ENCODE data around the gene MIDN. TPM values are rescaled to one million over a fixed set of nuclear protein-coding genes. Genes with fewer than 3 reads are reported as not detected.

MIDN gene
- total and polyA plus RNA-seq, 10 of the 15 experiments (the other 5 are each of a cell fraction or from before 2014, with no cell fraction given), result 0.38 to 51.5 (median 7.2) TPM

- TF ChIP-seq ZNF384 (IDR thresholded peaks at IDR 0.05; ENCODE audit: borderline replicate concordance, low read depth, low read length) (peak; percentile 51; the same call in 1 of the 2 replicates), ZBTB11 (CRISPR knock-in tag; IDR thresholded peaks at IDR 0.05) (no peak), CTCF (IDR thresholded peaks at IDR 0.05 in 2 of 3, conservative IDR thresholded peaks at IDR 0.05 in 1 of 3; ENCODE audit: control insufficient read depth in 2 of 3, extremely low read depth in 1 of 3, insufficient read depth in 1 of 3, low read depth in 3 of 3, low read length in 3 of 3) (0 out of 6 replicates have a peak, but pooled peaks of 1 of the 3 experiments have one; percentile 0)
- Histone ChIP-seq H3K36me3 (ENCODE audit: control insufficient read depth in 2 of 2, insufficient read depth in 2 of 2, low read length in 1 of 2) (peaks cover 14 to 27% of the 10 kb centered on the region in 2 experiments; a peak in 3 of 4 replicates), H2AFZ (ENCODE audit: control insufficient read depth, low read depth, low read length) (no peak overlapping the region), H3K4me2 (ENCODE audit: control insufficient read depth, insufficient read depth) (peak overlapping the region; percentile 98), H3K9ac (ENCODE audit: control insufficient read depth, insufficient read depth, low read length) (peak overlapping the region; percentile 78), H3K79me2 (ENCODE audit: control insufficient read depth, insufficient read depth, low read length) (peaks cover 48% of the 10 kb centered on the region), H4K20me1 (ENCODE audit: control insufficient read depth, insufficient read depth) (no peaks in the 10 kb centered on the region), H3K4me1 (ENCODE audit: control insufficient read depth, insufficient read depth, low read length) (peaks cover 35% of the 10 kb centered on the region), H3K4me3 (peak overlapping the region; percentile 68), H3K9me3 (replicated peaks; ENCODE audit: control insufficient read depth, insufficient read depth, low read length) (no peaks in the 10 kb centered on the region), H3K27ac (ENCODE audit: control insufficient read depth, insufficient read depth) (peak overlapping the region; percentile 96), H3K27me3 (replicated peaks in 1 of 2; ENCODE audit: control insufficient read depth in 2 of 2, insufficient read depth in 2 of 2, low read length in 1 of 2) (no peaks in the 10 kb centered on the region)
- SMC1A ChIA-PET (ENCODE audit: uncharacterized antibody, unreplicated experiment), result interaction anchor here (0.6 to 1.4 kb wide), 2 partner anchors 8 to 229 kb away, joined by 3 to 4 read pairs; no protein-coding TSS in a partner anchor
- in situ Hi-C loops (cut with MboI) (no loop called here), intact Hi-C loops (cut with micrococcal nuclease; ENCODE audit: unreplicated experiment) (no loop called here)
- no peak for DNase-seq (ENCODE audit: low read depth, low spot score)
- POLR2A ChIA-PET, result interaction anchor here (0.6 to 2.4 kb wide), 7 partner anchors 8 to 478 kb away, joined by 3 to 12 read pairs (median 5); partner anchors contain the start of gene CIRBP
- WGBS (ENCODE audit: insufficient coverage, insufficient replicate concordance, low lambda C conversion rate, missing lambda C conversion rate), result 0% methylated on average over 14 of the region's 15 CpGs
- ATAC-seq, result no peak; the same call in 1 of the 3 replicates
- no TSS peak for BruUV-seq (replicated peaks)
- CTCF ChIA-PET, result interaction anchor here (0.9 to 2.2 kb wide), 4 partner anchors 8 to 156 kb away, joined by 3 to 10 read pairs (median 4); partner anchors contain the start of gene CIRBP
- peak; percentile 49 for FAIRE-seq
- RAD21 ChIA-PET (ENCODE audit: unreplicated experiment), result interaction anchor here (0.6 to 1.8 kb wide), 3 partner anchors 8 to 171 kb away, joined by 3 to 6 read pairs (median 4); no protein-coding TSS in a partner anchor
Observed at GRCh38 chr19:1258707-1259205, 10.4 kb downstream of the MIDN start.

Data from GM12878 (cell line).